Measurements from ENCODE around the gene LIMA1. TPM values are rescaled to one million over a fixed set of nuclear protein-coding genes. Genes with fewer than 3 reads are reported as not detected.
"Not testable (repeated sequence)": the region's sequence is repeated elsewhere in the genome, so short reads cannot be mapped to it uniquely, and the experiment has no call there.

Gene LIMA1
- total RNA-seq, 2 experiments from 2014 or later = 4.6 to 5.1 TPM

GRCh38 chr12:50149311-50149710, 134.0 kb downstream of the LIMA1 start:
- H3K27me3 Mint-ChIP-seq = no peaks in the 10 kb centered on the region
- intact Hi-C loops (cut with DNase I, micrococcal nuclease) = no loop called here
- no peak for DNase-seq
- ATAC-seq (ENCODE audit: poor library complexity) = no peak
- CTCF ChIA-PET = interaction anchor here (3.1 kb wide), 1 partner anchor 17 kb away, joined by 12 read pairs; no protein-coding TSS in a partner anchor
- POLR2A ChIA-PET = interaction anchor here (1.1 kb wide), 1 partner anchor 12 kb away, joined by 3 read pairs; no protein-coding TSS in a partner anchor
- H3K4me3 Mint-ChIP-seq = no peak overlapping the region
- H3K36me3 ChIP-seq (ENCODE audit: insufficient read depth, low read length) = peaks cover 9% of the 10 kb centered on the region
- H3K27me3 ChIP-seq (ENCODE audit: control insufficient read depth in 1 of 2, insufficient read depth in 2 of 2, low read length in 2 of 2) = no peaks in the 10 kb centered on the region
- no peaks in the 10 kb centered on the region for H3K9me3 ChIP-seq (ENCODE audit: control insufficient read depth in 1 of 2, insufficient read depth in 1 of 2, low read length in 2 of 2)
- peak overlapping the region; percentile 63 for H3K27ac Mint-ChIP-seq
- H3K4me3 ChIP-seq (ENCODE audit: low read length) = no peak overlapping the region
- no peaks in the 10 kb centered on the region for H3K9me3 Mint-ChIP-seq
- no peaks in the 10 kb centered on the region for H3K4me1 ChIP-seq (ENCODE audit: insufficient read depth, low read length)
- H3K4me1 Mint-ChIP-seq (ENCODE audit: low read depth) = peaks cover 31% of the 10 kb centered on the region
- peaks cover 25% of the 10 kb centered on the region for H3K36me3 Mint-ChIP-seq (ENCODE audit: low read depth)
- TF ChIP-seq, protein P1, sequence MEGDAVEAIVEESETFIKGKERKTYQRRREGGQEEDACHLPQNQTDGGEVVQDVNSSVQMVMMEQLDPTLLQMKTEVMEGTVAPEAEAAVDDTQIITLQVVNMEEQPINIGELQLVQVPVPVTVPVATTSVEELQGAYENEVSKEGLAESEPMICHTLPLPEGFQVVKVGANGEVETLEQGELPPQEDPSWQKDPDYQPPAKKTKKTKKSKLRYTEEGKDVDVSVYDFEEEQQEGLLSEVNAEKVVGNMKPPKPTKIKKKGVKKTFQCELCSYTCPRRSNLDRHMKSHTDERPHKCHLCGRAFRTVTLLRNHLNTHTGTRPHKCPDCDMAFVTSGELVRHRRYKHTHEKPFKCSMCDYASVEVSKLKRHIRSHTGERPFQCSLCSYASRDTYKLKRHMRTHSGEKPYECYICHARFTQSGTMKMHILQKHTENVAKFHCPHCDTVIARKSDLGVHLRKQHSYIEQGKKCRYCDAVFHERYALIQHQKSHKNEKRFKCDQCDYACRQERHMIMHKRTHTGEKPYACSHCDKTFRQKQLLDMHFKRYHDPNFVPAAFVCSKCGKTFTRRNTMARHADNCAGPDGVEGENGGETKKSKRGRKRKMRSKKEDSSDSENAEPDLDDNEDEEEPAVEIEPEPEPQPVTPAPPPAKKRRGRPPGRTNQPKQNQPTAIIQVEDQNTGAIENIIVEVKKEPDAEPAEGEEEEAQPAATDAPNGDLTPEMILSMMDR (IDR thresholded peaks at IDR 0.05) = no peak
- H3K27ac ChIP-seq (ENCODE audit: low read depth in 1 of 2, low read length in 2 of 2) = no peak overlapping the region

- H3K27me3 Mint-ChIP-seq, POLR2A ChIA-PET: not testable (repeated sequence)
- CTCF ChIA-PET = interaction anchor here (1.3 to 3.1 kb wide), 2 partner anchors 15 to 77 kb away, joined by 4 to 12 read pairs; no protein-coding TSS in a partner anchor
These were observed 135.3 kb downstream of the LIMA1 start for GRCh38 chr12:50148011-50148410.

GRCh38 chr12:50147281-50147680, 136.0 kb downstream of the LIMA1 start:
- Mint-ChIP-seq H3K4me3 (no peak overlapping the region), H3K9me3 (no peaks in the 10 kb centered on the region), H3K27ac (no peak overlapping the region), H3K36me3 (ENCODE audit: low read depth) (peaks cover 34% of the 10 kb centered on the region), H3K27me3 (no peaks in the 10 kb centered on the region), H3K4me1 (ENCODE audit: low read depth) (peaks cover 31% of the 10 kb centered on the region)
- intact Hi-C loops (cut with DNase I, micrococcal nuclease) = no loop called here
- no peak overlapping the region for H3K27ac ChIP-seq (ENCODE audit: low read depth in 1 of 2, low read length in 2 of 2)
- no peaks in the 10 kb centered on the region for H3K27me3 ChIP-seq (ENCODE audit: control insufficient read depth in 1 of 2, insufficient read depth in 2 of 2, low read length in 2 of 2)
- ChIA-PET CTCF (interaction anchor here (1.3 to 3.1 kb wide), 2 partner anchors 15 to 77 kb away, joined by 4 to 12 read pairs; no protein-coding TSS in a partner anchor), POLR2A (interaction anchor here (1.1 kb wide), 1 partner anchor 35 kb away, joined by 4 read pairs; the partner anchor contains the start of gene COX14)
- TF ChIP-seq, protein P1 (IDR thresholded peaks at IDR 0.05) = no peak
- H3K4me1 ChIP-seq (ENCODE audit: insufficient read depth, low read length) = no peaks in the 10 kb centered on the region
- no peaks in the 10 kb centered on the region for H3K9me3 ChIP-seq (ENCODE audit: control insufficient read depth in 1 of 2, insufficient read depth in 1 of 2, low read length in 2 of 2)
- H3K4me3 ChIP-seq (ENCODE audit: low read length) = no peak overlapping the region
- ATAC-seq (ENCODE audit: poor library complexity) (no peak), DNase-seq (no peak)
- H3K36me3 ChIP-seq (ENCODE audit: insufficient read depth, low read length) = peaks cover 21% of the 10 kb centered on the region

More at GRCh38 chr12:50148011-50148410, 135.3 kb downstream of the LIMA1 start:
- H3K4me1 ChIP-seq (ENCODE audit: insufficient read depth, low read length); H3K27me3 ChIP-seq (ENCODE audit: control insufficient read depth in 1 of 2, insufficient read depth in 2 of 2, low read length in 2 of 2); H3K4me3 Mint-ChIP-seq; intact Hi-C loops (cut with DNase I, micrococcal nuclease); H3K27ac Mint-ChIP-seq; H3K9me3 ChIP-seq (ENCODE audit: control insufficient read depth in 1 of 2, insufficient read depth in 1 of 2, low read length in 2 of 2); ATAC-seq (ENCODE audit: poor library complexity); DNase-seq; H3K9me3 Mint-ChIP-seq; H3K27ac ChIP-seq (ENCODE audit: low read depth in 1 of 2, low read length in 2 of 2); H3K4me3 ChIP-seq (ENCODE audit: low read length): not testable (repeated sequence)
- peaks cover 14% of the 10 kb centered on the region for H3K36me3 ChIP-seq (ENCODE audit: insufficient read depth, low read length)
- Mint-ChIP-seq H3K4me1 (ENCODE audit: low read depth) (peaks cover 31% of the 10 kb centered on the region), H3K36me3 (ENCODE audit: low read depth) (peaks cover 27% of the 10 kb centered on the region)

- intact Hi-C loops (cut with DNase I, micrococcal nuclease) = no loop called here
- H3K36me3 Mint-ChIP-seq (ENCODE audit: low read depth) = peaks cover 49% of the 10 kb centered on the region
- ChIA-PET CTCF (no interaction called here), POLR2A (no interaction called here)
- no peak overlapping the region for H3K27ac Mint-ChIP-seq
- Histone ChIP-seq H3K36me3 (ENCODE audit: insufficient read depth, low read length) (peaks cover 39% of the 10 kb centered on the region), H3K4me1 (ENCODE audit: insufficient read depth, low read length) (no peaks in the 10 kb centered on the region), H3K27ac (ENCODE audit: low read depth in 1 of 2, low read length in 2 of 2) (no peak overlapping the region), H3K4me3 (ENCODE audit: low read length) (no peak overlapping the region), H3K9me3 (ENCODE audit: control insufficient read depth in 1 of 2, insufficient read depth in 1 of 2, low read length in 2 of 2) (no peaks in the 10 kb centered on the region), H3K27me3 (ENCODE audit: control insufficient read depth in 1 of 2, insufficient read depth in 2 of 2, low read length in 2 of 2) (no peaks in the 10 kb centered on the region)
- H3K9me3 Mint-ChIP-seq = no peaks in the 10 kb centered on the region
- ATAC-seq (ENCODE audit: poor library complexity) = no peak
- H3K4me1 Mint-ChIP-seq (ENCODE audit: low read depth) = peaks cover 20% of the 10 kb centered on the region
- DNase-seq = no peak
- no peak overlapping the region for H3K4me3 Mint-ChIP-seq
- no peaks in the 10 kb centered on the region for H3K27me3 Mint-ChIP-seq
- TF ChIP-seq, protein P1 (IDR thresholded peaks at IDR 0.05) = no peak
These were observed 137.9 kb downstream of the LIMA1 start for GRCh38 chr12:50145439-50145838.
